ENCODE results near the gene PDE1A.
"Not testable (repeated sequence)": the region's sequence is repeated elsewhere in the genome, so short reads cannot be mapped to it uniquely, and the experiment has no call there.

PDE1A gene

GRCh38 chr2:182404975-182405561 lies 21.8 kb downstream of the PDE1A start:
- DNase-seq, result no peak

GRCh38 chr2:182404092-182404491 lies 22.7 kb downstream of the PDE1A start:
- DNase-seq, result no peak

- DNase-seq, result no peak
These were observed 33.5 kb downstream of the PDE1A start for GRCh38 chr2:182393270-182393760.

GRCh38 chr2:182391443-182391842 lies 35.4 kb downstream of the PDE1A start:
- no peak for DNase-seq

- DNase-seq, result not testable (repeated sequence)
These were observed 40.5 kb downstream of the PDE1A start for GRCh38 chr2:182386267-182386880.

- DNase-seq, result no peak
These were observed 42.0 kb downstream of the PDE1A start for GRCh38 chr2:182384860-182385259.

GRCh38 chr2:182381225-182381624 lies 45.6 kb downstream of the PDE1A start:
- no peak for DNase-seq

- no peak for DNase-seq
These were observed 47.6 kb downstream of the PDE1A start for GRCh38 chr2:182379241-182379640.

- no peak for DNase-seq
These were observed 48.1 kb downstream of the PDE1A start for GRCh38 chr2:182378759-182379158.

- DNase-seq, result no peak
These were observed 49.4 kb downstream of the PDE1A start for GRCh38 chr2:182377467-182377866.

GRCh38 chr2:182375862-182376261 lies 51.0 kb downstream of the PDE1A start:
- DNase-seq, result no peak

- no peak for DNase-seq
These were observed 54.2 kb downstream of the PDE1A start for GRCh38 chr2:182372661-182373060.

- DNase-seq, result no peak
These were observed 57.8 kb downstream of the PDE1A start for GRCh38 chr2:182368996-182369395.

GRCh38 chr2:182368446-182368845 lies 58.4 kb downstream of the PDE1A start:
- DNase-seq, result no peak

GRCh38 chr2:182367401-182367800 lies 59.4 kb downstream of the PDE1A start:
- DNase-seq, result no peak

- DNase-seq, result no peak
These were observed 60.2 kb downstream of the PDE1A start for GRCh38 chr2:182366628-182367027.

- DNase-seq, result no peak
These were observed 61.0 kb downstream of the PDE1A start for GRCh38 chr2:182365855-182366254.

- no peak for DNase-seq
These were observed 65.4 kb downstream of the PDE1A start for GRCh38 chr2:182361477-182361876.

- no peak for DNase-seq
These were observed 66.1 kb downstream of the PDE1A start for GRCh38 chr2:182360663-182361260.

GRCh38 chr2:182359990-182360662 lies 66.7 kb downstream of the PDE1A start:
- DNase-seq, result no peak

- no peak for DNase-seq
These were observed 67.5 kb downstream of the PDE1A start for GRCh38 chr2:182359027-182359989.

- no peak for DNase-seq
These were observed 68.2 kb downstream of the PDE1A start for GRCh38 chr2:182358601-182359000.

GRCh38 chr2:182355815-182356214 lies 71.0 kb downstream of the PDE1A start:
- no peak for DNase-seq
